Fibroblast of skin of left quadriceps (primary cell): ENCODE measurements around the gene TXNRD3.
"Not testable (repeated sequence)": the region's sequence is repeated elsewhere in the genome, so short reads cannot be mapped to it uniquely, and the experiment has no call there.

Source experiments
- DNase-seq, 2 experiments: peaks; one replicate each; pipeline ENCODE4 v3.0.0-alpha.2; 2013; ENCODE audit warnings: low read depth in 2 of 2

Gene TXNRD3

DNA sequence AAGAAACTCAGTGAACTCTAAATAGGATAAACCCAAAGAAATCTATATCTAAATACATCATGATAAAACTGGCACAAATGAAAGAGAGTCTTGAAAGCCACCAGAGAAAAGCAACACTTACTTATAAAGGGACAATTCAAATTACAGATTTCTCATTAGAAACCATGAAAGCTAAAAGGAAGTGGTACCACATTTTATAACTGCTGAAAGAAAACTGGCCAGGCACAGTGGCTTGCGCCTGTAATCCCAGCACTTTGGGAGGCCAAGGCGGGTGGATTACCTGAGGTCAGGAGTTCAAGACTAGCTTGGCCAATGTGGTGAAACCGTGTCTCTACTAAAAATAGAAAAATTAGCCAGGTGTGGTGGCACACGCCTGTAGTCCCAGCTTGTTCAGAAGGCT lies 59.4 kb downstream of the TXNRD3 start:
- not testable (repeated sequence) for DNase-seq

DNA sequence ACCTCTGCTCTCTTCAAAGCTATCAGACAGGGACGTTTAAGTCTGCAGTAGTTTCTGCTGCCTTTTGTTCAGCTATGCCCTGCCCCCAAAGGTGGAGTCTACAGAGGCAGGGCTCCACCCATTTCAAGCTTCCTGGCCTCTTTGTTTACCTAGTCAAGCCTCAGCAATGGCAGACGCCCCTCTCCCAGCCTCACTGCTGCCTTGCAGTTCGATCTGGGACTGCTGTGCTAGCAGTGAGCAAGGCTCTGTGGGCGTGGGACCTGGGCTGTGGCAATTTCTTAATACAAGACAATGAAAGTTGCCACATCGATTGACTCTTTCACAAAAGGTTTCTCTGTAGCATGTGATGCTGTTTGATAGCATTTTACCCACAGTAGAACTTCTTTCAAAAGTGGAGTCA lies 63.4 kb downstream of the TXNRD3 start:
- not testable (repeated sequence) for DNase-seq

DNA sequence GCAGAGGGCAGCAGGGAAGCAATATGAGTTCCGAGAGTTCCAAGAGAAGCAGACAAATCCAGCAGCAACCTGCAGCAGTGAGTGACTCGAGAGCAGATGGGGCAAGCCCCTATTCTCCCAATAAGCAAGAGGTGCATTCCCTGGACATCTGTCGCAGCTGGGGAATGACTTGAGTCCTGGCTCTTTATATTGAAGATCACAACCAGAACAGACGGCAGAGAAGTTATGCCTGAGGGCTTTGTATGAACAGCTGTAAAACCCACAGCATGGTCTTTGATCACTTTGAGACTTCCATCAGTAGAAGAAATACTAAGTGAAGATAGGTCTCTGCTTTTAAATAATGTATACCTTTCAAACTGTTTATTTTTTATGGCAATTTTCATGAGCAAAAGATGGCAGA lies 72.6 kb downstream of the TXNRD3 start:
- DNase-seq: no peak

DNA sequence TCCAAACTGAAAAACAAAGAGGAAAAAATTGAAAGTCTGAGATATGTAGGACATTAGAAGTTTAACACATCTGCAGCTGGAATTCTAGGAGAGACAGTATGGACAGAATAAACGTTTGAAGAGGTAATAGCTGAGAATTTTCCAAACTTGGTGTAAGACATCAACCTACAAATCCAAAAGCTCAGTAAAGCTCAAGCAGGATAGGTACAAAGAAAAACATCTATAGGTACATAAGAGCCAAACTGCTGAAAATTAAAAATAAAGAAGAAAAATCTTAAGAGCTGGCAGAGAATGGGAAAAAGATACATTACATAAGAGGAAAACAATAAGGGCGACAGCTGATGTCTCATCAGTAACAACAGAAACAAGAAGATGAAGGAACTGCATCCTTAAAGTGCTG lies 73.4 kb downstream of the TXNRD3 start:
- no peak for DNase-seq

DNA sequence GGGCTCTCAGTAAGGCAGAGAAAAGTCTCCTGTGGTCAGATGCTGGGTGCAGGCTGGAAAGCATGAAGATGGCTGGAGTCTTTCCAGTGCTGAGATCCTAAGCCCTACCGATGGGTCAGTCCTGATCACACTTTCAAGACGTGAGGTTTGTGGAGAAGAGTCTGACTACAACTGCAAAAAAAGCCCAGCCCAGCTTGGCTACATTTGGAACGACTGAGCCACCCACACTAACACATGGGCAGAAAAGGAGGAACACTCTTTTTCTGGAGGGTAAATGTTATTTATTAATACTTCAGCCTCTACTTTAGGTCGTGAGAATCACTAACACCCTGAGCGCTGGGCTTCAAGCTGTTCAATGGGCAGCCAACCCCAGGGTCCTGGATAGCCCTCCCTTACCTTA lies 74.2 kb downstream of the TXNRD3 start:
- no peak for DNase-seq

DNA sequence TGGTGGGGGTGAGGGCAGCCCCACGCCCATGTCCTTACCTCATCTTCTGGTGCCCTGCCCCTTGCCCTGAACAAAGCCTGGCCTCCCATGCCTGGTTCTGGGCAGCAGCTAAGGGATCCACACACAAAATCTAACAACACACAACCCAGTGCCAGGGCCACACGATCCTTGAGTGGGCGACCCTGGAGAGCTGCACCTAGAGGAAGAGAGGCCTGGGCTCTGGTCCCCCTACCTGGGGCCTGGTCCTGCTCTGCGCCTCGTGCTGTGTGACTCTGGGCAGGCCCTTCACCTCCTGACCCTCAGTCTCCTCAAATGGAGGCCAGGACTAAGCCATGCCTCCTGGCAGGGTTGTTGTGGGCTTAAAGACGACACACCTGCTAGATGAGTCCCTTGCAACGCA lies 76.2 kb downstream of the TXNRD3 start:
- DNase-seq: no peak

DNA sequence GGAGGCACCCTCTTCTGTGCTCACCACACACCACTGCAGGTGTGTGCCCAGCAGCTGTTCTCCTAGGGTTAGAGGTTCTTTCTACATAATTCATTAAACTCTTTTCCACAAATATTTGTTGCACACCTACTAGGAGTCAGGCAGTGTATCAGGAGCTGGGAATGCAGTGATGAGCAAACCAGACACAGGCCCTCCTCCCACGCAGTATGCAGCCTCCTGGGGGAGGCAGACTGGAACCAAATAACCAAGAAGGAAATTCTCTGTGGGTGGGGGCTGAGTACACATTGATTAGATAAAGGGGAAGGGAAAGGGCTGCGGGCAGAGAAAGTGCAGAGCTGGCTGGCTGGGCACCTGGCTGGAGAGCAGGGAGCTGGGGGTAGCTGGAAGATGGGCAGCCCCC lies 77.7 kb downstream of the TXNRD3 start:
- DNase-seq: no peak

DNA sequence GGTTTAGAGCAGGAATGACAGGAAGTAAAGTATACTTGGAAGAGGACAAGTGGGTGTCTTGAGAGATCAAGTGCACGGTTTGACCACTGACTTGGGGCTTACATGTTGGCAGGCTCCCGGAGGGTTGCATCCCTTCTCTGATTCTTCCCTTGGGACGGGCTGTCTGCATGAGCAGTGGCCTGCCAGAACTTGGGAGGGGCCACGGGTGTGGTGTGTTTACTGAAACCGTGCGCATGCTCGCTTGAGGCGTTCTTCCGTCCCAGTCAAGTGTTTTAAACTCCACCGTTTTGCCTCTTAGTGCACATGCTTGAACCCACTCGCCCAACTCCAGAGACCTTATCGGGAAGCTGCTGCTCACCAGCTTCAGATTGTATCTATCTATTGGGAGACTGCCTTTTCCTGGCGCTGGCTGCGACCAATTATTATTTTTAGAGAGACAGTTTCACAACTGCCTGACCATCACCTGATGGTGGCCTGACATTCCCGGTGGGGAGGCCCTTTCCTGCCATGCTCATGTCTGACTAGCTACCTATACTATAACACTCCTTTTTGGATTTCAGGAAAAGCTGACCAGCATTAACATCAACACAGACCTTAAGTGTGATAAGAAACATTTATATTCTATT lies 81.3 kb downstream of the TXNRD3 start:
- no peak for DNase-seq

DNA sequence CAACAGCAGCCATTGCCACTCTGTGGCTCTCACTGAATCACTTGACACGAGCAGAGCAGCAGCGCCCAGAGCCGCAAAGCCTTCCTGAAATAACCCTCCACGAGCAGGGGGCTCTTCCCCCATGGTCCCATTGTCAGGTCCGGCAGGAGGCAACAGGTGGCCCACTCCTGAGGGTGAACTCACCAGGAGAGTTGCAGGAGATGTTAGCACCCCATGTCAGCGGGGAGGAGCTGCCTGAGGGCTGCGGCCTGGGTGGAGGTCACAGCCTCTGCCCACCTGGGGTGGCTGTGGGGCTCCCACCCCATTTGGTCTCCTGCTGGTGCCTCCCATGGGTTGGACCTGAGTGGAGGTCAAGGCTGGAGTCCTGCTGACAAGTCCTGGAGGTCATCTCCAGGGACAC lies 83.8 kb downstream of the TXNRD3 start:
- no peak for DNase-seq

DNA sequence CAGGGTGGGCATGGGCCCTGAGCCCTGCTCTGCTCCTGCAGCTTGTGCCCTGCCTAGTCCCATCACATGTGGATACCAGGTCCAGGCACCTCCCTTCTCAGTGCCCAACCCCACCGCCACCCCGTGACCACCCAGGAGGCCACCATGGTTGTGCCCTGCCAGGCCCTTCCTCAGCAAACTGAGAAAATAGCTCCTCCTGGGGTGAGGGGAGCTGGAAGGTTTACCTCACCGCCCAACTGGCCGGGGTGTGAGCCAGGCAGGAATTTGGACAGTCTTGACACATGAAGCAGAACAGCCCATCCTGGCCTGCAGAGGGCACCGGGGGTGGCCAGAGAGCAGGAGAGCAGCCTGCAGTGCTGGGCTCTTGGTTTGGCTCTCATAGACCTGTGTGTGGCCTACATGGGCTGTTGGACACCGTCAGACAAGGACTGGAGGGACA lies 84.8 kb downstream of the TXNRD3 start:
- DNase-seq: no peak

DNA sequence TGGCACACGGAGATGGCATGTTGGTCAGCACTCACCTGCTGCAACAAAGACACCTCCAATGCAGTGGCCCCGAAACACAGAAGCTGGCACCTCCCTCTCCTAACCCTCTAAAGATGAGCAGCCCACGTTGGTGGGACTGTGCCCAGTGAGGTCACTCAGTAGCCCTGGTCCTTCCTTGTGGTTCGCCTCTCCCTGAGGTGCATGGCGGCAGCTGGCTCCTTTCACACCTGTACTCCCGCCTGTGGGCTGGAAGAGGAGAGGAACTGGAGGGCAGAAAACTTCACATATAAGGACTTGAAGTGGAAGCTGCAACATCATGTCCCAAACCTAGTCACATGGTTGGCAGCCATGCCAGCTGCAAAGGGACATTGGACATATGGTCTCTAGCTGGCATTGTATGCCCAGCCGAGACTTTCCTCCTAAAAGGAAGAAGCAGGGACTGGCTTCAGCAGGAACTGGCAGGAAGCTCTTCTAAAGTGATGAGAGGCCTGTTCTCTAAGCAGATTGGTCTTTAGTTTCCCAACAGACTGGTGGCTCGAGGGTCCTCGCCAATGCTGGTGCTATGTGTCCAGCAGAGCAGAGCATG lies 85.4 kb downstream of the TXNRD3 start:
- no peak for DNase-seq

DNA sequence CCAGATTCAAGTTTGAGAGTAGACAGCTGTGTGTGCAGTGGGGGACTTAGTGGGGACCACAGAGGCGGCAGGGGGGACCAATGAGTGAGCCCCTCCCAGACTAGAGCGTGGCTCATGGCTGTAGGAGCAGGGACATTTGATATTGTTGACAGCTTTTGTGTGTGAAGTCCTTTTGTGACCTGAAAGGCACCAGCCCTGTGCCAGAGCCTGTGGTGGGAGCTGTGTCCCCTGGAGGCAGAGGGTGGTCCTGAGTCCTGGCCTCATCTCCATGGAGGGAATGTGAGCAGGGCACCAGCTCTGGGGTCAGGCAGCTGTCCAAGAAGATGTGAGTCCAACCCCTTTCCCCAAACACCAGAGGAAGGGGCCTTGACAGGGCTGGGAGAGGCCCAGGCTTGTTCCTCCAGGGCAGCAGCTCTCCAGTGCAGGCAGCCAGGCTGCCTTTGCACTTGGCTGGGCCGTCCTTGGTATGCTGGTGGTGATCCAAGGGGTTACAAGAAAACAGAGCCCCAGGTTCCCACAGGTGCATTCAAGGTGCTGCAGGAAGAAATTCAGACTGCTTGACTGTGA lies 86.1 kb downstream of the TXNRD3 start:
- DNase-seq: no peak

DNA sequence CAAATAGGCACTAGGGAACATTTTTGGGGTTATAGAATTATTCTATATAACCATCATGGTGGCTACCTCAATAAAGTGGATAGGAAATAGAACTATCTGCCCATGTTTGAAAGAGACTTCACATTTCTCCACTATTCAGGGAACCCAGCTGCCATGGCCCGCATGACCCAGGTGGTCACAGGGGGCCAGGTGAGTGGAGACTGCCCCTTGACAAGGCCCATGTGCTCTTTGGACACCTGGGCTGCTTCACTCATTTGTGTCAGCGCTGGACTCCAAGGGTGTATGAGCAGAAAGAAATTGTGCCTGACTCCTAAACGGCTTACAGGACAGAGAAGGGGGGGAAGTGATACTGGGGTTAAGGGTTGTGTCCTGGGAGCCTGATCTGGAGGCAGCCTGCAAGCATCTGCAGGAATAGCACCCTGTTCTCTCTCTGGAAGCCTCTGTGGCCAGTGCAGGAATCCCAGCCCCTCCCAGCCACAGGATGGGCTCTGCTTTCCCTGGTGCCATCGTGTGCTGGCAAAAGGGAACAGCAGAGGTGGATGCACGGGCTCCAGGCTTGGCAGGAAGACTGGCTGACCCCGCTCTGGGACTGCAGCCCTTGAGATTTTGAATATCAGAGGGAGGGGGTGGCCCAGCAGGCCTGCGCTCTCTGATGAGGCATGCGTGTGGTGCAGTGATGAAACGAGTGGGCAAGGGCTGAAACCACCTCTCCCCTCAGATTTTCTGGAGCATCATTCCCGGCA lies 87.1 kb downstream of the TXNRD3 start:
- no peak for DNase-seq

DNA sequence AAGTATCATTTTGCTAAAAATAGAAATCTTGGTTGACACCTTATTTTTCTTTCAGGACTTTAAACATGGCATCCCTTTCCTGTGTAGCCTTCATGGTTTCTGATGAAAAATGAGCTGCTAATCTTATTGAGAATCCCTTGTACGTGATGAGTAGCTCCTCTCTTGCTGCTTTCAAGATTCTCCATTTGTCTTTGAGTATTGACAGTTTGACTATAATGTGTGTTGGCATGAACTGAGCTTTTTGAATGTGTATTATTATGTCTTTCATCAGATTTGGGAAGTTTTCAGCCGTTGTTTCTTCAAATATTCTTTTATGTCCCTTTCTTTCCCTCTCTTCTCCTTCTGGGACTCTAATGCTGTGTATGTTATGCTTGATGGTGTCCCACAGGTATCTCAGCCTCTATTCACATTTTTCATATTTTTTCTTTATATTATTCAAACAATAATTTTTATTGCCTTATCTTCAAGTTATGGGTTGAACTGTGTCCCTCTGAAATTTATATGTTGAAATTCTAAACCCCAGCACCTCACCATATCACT lies 92.1 kb downstream of the TXNRD3 start:
- no peak for DNase-seq

DNA sequence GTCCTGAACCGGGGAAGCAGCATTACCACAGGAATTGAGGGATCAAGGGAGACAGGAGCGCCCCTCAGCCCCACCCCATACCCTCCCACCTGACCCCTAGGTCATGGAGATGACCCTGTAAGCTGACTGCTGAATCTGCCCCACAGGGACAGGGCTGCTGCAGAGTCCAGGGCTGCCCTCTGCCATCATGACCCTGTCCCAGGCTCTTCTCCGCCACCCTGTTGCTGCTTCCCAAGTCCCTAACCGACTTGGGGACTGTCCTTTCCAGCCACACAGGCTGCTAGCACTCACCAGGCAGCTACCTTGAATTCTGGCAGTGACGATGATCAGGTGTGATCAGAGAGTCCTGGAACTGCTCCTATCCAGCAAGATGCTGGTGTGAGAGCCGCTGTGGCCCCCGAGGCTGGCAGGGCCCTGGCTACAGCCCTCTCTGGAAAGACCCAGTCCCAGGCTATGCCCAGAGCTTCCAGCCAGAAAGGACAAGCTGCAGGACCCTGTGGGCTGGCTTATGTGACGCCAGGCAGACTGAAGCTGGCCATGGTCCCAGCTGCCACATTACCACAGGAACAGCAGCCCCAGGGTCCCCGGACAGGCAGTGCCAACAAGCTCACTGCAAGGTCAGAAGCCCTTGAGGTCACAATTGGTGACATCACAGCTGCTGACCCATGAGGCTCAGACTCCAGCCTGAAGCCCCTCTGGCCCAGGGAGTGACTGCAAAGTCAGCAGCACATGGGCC lies 96.4 kb downstream of the TXNRD3 start, which contains the start of gene C3orf22:
Gene C3orf22 (minus strand): TSS at position 597 of the 736 bp plus-strand sequence. CDS start 5,542 bp downstream, outside the sequence.
- DNase-seq: no peak

DNA sequence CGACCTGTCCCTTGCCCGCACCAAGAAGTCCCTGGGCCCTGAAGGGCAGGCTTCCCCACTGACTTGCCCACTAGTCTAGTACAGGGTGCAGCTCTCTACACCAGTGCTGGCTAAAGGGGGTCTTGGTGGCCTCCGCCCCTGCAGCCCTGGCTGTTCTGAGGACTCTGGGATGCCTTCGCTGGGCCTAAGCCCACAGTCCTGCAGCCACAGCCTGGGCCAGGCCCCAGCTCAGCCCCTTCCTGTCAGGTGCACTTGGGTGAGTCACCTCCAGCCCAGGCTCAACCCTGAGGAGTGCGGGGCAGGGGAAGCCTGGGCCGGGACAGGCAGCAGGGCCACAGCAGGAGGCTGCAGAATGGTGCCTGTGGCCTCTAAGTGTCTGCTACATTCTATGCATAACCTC lies 97.2 kb downstream of the TXNRD3 start:
- DNase-seq: no peak

DNA sequence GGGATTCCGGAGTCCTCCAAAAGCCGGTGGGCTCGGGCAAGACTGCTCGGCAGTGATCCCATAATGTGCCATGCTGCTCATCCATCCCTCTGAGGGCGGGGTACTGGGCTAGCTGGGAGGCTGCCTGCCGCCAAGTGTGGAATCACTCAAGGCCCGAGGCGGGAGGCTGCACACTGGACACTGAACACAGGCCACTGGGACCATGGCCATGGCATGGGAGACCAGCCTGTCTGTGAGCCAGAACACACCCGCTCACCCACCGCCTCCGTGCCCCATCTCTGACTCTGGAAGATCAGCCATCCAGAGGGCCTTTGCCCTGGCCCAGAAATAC lies 97.5 kb downstream of the TXNRD3 start:
- no peak for DNase-seq
